Upper lobe of right lung (tissue), 1 donor: ENCODE results near the gene KCNE4. TPM values are rescaled to one million over a fixed set of nuclear protein-coding genes. Genes with fewer than 3 reads are reported as not detected.

Source experiments
- ATAC-seq: fragments of 200-7000 bp; cut with Tn5 transposase; one replicate; pipeline ENCODE4 v1.9.1; 2020; ENCODE audit warnings: mild to moderate bottlenecking, moderate library complexity
- DNase-seq: peaks from one replicate; pipeline ENCODE4 v3.0.0-alpha.2; 2020
- H3K27ac ChIP-seq: fragments of 200-600 bp; one replicate; pipeline ENCODE4 v1.8.0; 2022
- H3K27me3 ChIP-seq: fragments of 200-600 bp; one replicate; pipeline ENCODE4 v1.8.0; 2022; ENCODE audit warnings: mild to moderate bottlenecking
- H3K36me3 ChIP-seq: fragments of 200-600 bp; one replicate; pipeline ENCODE4 v1.8.0; 2022
- H3K4me1 ChIP-seq: fragments of 200-600 bp; one replicate; pipeline ENCODE4 v1.8.0; 2022
- H3K4me3 ChIP-seq: fragments of 200-600 bp; one replicate; pipeline ENCODE4 v1.8.0; 2022; ENCODE audit warnings: mild to moderate bottlenecking
- H3K9me3 ChIP-seq: fragments of 200-600 bp; one replicate; pipeline ENCODE4 v1.8.0; 2022
- intact Hi-C: fragments of 100-400 bp; cut with DNase I; formaldehyde crosslinking; loops from one replicate; pipeline ENCODE4 v1.11.0; 2022
- total RNA-seq: library from RNA; stranded (reverse); fragmentation: NEBNext Ultra II Directional; extraction: Animal tissue kit (Norgen Biotek cat#: 25700); gene quantifications from one replicate; pipeline ENCODE4 v1.2.1, GENCODE V29; 2021
- TF ChIP-seq, protein P1 (sequence below): fragments of 200-600 bp; IDR thresholded peaks from one replicate; pipeline ENCODE4 v1.8.0; 2022; ENCODE audit warnings: antibody characterized with exemption
- donor health status: DM: no; HTN: yes; CAD: no; lungs with severe emphysema.

Gene KCNE4
- total RNA-seq, 1 donor from 2014 or later: 0.61 TPM

DNA sequence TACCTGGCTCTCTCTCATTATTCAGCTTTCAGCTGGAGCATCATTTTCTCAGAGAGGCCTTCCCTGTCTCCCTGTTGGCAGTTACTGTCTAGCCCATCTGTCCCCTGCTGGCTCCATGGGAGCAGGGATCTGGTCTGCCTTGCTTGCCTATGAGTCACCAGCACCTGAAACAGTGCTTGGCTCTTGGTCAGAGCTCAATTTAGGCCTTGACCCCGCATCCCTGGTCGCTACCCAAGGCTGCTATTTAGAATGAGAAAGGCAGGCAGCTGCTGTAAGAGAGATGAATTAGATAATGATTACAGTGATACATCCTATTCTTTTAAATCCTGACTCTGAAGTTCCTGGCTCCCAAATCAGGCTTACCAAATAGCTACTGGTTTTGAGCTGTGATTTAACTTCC, 32.9 kb downstream of the KCNE4 start:
- H3K27ac ChIP-seq: no peak overlapping the region
- H3K4me1 ChIP-seq: no peaks in the 10 kb centered on the region
- intact Hi-C loops: no loop called here
- DNase-seq: no peak
- H3K36me3 ChIP-seq: no peaks in the 10 kb centered on the region
- H3K27me3 ChIP-seq: no peaks in the 10 kb centered on the region
- no peaks in the 10 kb centered on the region for H3K9me3 ChIP-seq
- H3K4me3 ChIP-seq: no peak overlapping the region
- no peak for ATAC-seq
- TF ChIP-seq, protein P1, sequence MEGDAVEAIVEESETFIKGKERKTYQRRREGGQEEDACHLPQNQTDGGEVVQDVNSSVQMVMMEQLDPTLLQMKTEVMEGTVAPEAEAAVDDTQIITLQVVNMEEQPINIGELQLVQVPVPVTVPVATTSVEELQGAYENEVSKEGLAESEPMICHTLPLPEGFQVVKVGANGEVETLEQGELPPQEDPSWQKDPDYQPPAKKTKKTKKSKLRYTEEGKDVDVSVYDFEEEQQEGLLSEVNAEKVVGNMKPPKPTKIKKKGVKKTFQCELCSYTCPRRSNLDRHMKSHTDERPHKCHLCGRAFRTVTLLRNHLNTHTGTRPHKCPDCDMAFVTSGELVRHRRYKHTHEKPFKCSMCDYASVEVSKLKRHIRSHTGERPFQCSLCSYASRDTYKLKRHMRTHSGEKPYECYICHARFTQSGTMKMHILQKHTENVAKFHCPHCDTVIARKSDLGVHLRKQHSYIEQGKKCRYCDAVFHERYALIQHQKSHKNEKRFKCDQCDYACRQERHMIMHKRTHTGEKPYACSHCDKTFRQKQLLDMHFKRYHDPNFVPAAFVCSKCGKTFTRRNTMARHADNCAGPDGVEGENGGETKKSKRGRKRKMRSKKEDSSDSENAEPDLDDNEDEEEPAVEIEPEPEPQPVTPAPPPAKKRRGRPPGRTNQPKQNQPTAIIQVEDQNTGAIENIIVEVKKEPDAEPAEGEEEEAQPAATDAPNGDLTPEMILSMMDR: no peak

DNA sequence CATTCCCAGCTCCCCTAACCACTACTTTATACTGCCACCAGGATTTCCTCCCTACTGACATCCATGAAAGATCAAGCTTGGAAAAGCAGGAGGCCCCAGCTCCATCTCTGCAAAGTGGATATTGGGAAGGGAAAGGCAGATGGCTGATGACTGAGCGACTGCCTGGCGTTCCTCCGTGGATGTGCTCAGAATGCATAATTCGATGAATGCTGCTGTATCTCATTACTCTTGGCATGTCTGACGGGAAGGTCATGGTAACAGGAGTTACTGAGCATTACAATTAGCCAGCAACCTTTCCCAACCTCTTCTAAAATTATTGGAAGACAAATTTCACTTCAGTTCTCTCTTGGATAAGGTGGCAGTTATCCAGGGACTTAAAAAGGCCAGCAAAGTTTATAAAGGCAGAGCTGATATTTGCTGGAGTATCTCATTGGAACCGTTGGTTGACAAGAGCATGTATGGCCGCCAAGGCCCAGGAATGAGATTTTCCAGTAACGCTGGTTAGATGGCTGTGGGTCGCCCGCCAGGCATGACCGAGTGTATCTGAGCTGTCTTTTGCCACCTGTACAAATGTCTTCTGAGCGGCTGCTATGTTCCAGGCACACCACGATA, 34.5 kb downstream of the KCNE4 start:
- DNase-seq (no peak), ATAC-seq (no peak)
- intact Hi-C loops: no loop called here
- Histone ChIP-seq H3K4me1 (no peaks in the 10 kb centered on the region), H3K27me3 (no peaks in the 10 kb centered on the region), H3K9me3 (no peaks in the 10 kb centered on the region), H3K36me3 (no peaks in the 10 kb centered on the region), H3K4me3 (no peak overlapping the region), H3K27ac (no peak overlapping the region)
- TF ChIP-seq, protein P1: no peak

DNA sequence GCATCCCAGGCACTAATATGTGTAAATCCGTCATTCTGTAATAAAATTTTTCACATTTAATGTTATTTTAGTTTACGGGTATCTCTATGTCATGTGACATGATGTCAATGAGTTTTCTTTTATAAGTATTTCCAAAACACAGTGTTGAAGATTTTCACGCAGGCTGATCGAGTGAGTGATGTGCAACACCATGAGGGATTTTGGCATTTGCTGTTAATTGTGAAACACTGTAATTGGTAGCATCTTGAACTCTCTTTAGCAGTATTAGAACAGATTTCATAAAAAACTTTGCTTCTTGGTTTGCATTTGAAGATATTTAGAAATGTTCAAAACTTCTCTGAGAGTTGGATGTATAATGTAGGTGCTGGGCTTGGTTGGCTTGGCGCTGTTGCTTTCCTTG, 35.5 kb downstream of the KCNE4 start:
- TF ChIP-seq, protein P1: no peak
- Histone ChIP-seq H3K4me3 (no peak overlapping the region), H3K27me3 (no peaks in the 10 kb centered on the region), H3K4me1 (no peaks in the 10 kb centered on the region), H3K36me3 (no peaks in the 10 kb centered on the region), H3K9me3 (no peaks in the 10 kb centered on the region), H3K27ac (no peak overlapping the region)
- intact Hi-C loops: no loop called here
- DNase-seq (no peak), ATAC-seq (no peak)

DNA sequence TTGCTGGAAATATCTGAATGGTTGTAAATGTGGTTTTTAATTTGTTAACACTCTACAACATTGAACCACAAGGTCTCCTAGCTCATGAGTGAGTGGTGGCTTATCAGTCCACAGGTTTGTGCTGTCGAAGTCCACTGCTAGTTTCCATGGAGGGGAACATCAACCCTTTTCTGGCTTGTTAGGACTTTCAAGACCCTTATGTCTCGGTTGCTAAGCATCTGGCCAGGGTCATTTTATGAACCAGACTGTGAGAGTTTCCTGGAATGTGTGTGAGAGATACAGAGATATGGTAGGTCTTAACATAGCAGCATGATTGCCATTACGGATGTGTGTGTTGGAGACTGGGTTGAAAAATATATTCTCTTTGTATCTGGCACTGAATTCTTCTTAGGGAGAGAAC, 36.9 kb downstream of the KCNE4 start:
- intact Hi-C loops: no loop called here
- ATAC-seq (no peak), DNase-seq (no peak)
- Histone ChIP-seq H3K27ac (no peak overlapping the region), H3K27me3 (no peaks in the 10 kb centered on the region), H3K36me3 (no peaks in the 10 kb centered on the region), H3K4me1 (no peaks in the 10 kb centered on the region), H3K4me3 (no peak overlapping the region), H3K9me3 (no peaks in the 10 kb centered on the region)
- TF ChIP-seq, protein P1: no peak

DNA sequence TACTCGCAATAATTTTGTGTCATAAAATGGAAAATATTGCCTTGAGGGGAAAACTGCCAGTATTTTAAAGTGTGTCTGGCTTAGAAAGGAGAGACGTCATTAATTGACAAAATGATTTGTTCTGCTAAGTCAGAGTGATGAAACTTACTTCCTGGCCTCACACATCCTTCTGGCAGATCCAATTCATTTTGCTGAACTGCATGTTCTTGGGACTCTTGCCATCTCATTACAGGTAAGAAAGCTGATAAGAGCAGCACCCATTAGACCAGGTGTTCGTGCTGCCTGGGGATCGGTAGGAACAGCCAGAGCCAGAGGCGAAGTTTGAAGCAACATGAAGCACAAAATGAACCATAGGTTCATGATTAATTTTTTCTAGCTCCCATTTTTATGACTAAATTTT, 38.0 kb downstream of the KCNE4 start:
- Histone ChIP-seq H3K36me3 (no peaks in the 10 kb centered on the region), H3K27me3 (no peaks in the 10 kb centered on the region), H3K4me3 (no peak overlapping the region), H3K4me1 (no peaks in the 10 kb centered on the region), H3K27ac (no peak overlapping the region), H3K9me3 (no peaks in the 10 kb centered on the region)
- TF ChIP-seq, protein P1: no peak
- intact Hi-C loops: no loop called here
- ATAC-seq (no peak), DNase-seq (no peak)
